Caco-2 (cell line): ENCODE results near the gene LTB4R2. TPM values are rescaled to one million over a fixed set of nuclear protein-coding genes. Genes with fewer than 3 reads are reported as not detected.

ENCODE experiments used
- BruUV-seq: library from RNA; stranded (reverse); fragments of 400-500 nt; replicated peaks from 2 replicates; lab custom pipeline; 2021; lab: Mats Ljungman, UMichigan
- CTCF ChIA-PET: fragments of 300-600 bp; sonication (Branson Sonifier 250); formaldehyde crosslinking; loops from one replicate; lab custom pipeline; 2022; ENCODE audit warnings: antibody characterized with exemption; lab: Charles Lee
- POLR2A ChIA-PET: fragments of 300-600 bp; sonication (Branson Sonifier 250); formaldehyde crosslinking; loops from one replicate; lab custom pipeline; 2022; ENCODE audit warnings: antibody characterized with exemption; lab: Charles Lee
- DNase-seq, 2 experiments: peaks; one replicate each; pipeline versions ENCODE4 v3.0.0 to v3.0.0-alpha.2; 2020 to 2022
- H3K27me3 ChIP-seq: replicated peaks from 2 replicates; pipeline ENCODE4 v1.6.0; 2011; ENCODE audit warnings: low read length; ENCODE audit not compliant: control insufficient read depth, insufficient read depth
- H3K36me3 ChIP-seq: 2 replicates; pipeline ENCODE4 v1.5.1; 2011; ENCODE audit warnings: low read length; ENCODE audit not compliant: control insufficient read depth, insufficient read depth
- H3K4me1 ChIP-seq: fragments of 250-450 bp; sonication (Bioruptor Pico); 2 replicates; pipeline ENCODE4 v1.5.1; 2020; ENCODE audit warnings: mild to moderate bottlenecking
- H3K4me3 ChIP-seq: 2 replicates; pipeline ENCODE4 v1.5.1; 2011; ENCODE audit warnings: low read depth, mild to moderate bottlenecking, control low read depth, low read length
- H3K9me3 ChIP-seq: fragments of 250-450 bp; sonication (Bioruptor Pico); 2 replicates; pipeline ENCODE4 v1.5.1; 2020; ENCODE audit warnings: mild to moderate bottlenecking, moderate library complexity
- H3K27ac Mint-ChIP-seq: one replicate; pipeline ENCODE4 v1.8.0; 2022; ENCODE audit warnings: mixed read lengths; ENCODE audit not compliant: unreplicated experiment
- H3K27me3 Mint-ChIP-seq: one replicate; pipeline ENCODE4 v1.8.0; 2022; ENCODE audit warnings: mixed read lengths; ENCODE audit not compliant: insufficient read depth, unreplicated experiment
- H3K36me3 Mint-ChIP-seq: one replicate; pipeline ENCODE4 v1.8.0; 2022; ENCODE audit warnings: mild to moderate bottlenecking, mixed read lengths; ENCODE audit not compliant: insufficient read depth, unreplicated experiment
- H3K4me1 Mint-ChIP-seq: one replicate; pipeline ENCODE4 v1.8.0; 2022; ENCODE audit warnings: low read depth, mixed read lengths; ENCODE audit not compliant: unreplicated experiment
- H3K4me3 Mint-ChIP-seq: one replicate; pipeline ENCODE4 v1.8.0; 2022; ENCODE audit warnings: mild to moderate bottlenecking, moderate library complexity, mixed read lengths; ENCODE audit not compliant: unreplicated experiment
- H3K9me3 Mint-ChIP-seq: one replicate; pipeline ENCODE4 v1.8.0; 2022; ENCODE audit warnings: mixed read lengths; ENCODE audit not compliant: unreplicated experiment
- intact Hi-C: fragments of 100-400 bp; cut with micrococcal nuclease; formaldehyde crosslinking; loops from one replicate; pipeline ENCODE4 v1.10.0; 2022; ENCODE audit not compliant: unreplicated experiment
- total RNA-seq: library from RNA; stranded (reverse); gene quantifications from 2 replicates; pipeline ENCODE4 v1.2.3, GENCODE V29; 2022
- TF ChIP-seq, protein P1 (sequence below), 2 experiments: fragments of 200-600 bp in 1 of 2; IDR thresholded peaks; 1 replicate in 1 of 2; 2 replicates in 1 of 2; pipeline versions ENCODE4 v1.5.1 to v1.8.0; 2011 to 2022; ENCODE audit warnings: antibody characterized with exemption in 1 of 2, control low read depth in 1 of 2, inconsistent platforms in 1 of 2, low read depth in 1 of 2, low read length in 1 of 2, mild to moderate bottlenecking in 1 of 2, moderate library complexity in 1 of 2; ENCODE audit not compliant: insufficient read depth in 1 of 2, severe bottlenecking in 1 of 2, unreplicated experiment in 1 of 2

LTB4R2 gene
- total RNA-seq, 1 experiment from 2014 or later, result 10.3 TPM

DNA sequence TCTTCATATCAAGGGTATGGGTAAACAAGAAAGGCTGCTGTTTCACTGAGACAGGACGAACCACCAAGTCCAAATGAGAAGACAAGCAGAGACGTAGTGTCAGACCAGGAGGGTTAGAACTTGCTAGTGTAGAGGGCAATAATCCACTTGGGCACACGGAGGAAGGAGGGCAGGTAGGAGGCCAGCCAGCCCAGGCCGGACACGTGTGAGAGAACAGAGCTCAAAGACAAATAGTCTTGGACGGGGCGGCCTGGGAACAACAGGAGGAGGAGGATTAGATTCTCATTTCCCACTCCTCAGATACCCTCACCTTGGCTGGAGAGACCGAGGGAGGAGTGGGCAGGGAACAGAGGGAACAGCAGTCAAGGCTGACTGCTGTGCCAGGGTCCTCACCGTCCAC is 19.2 kb upstream of the LTB4R2 start:
- Mint-ChIP-seq H3K27me3 (no peaks in the 10 kb centered on the region), H3K9me3 (no peaks in the 10 kb centered on the region), H3K27ac (no peak overlapping the region), H3K36me3 (peaks cover 17% of the 10 kb centered on the region), H3K4me3 (no peak overlapping the region), H3K4me1 (no peaks in the 10 kb centered on the region)
- Histone ChIP-seq H3K4me1 (no peaks in the 10 kb centered on the region), H3K9me3 (no peaks in the 10 kb centered on the region), H3K27me3 (no peaks in the 10 kb centered on the region), H3K4me3 (no peak overlapping the region), H3K36me3 (peaks cover 3% of the 10 kb centered on the region)
- DNase-seq, result no peak
- intact Hi-C loops, result no loop called here
- TF ChIP-seq, protein P1, sequence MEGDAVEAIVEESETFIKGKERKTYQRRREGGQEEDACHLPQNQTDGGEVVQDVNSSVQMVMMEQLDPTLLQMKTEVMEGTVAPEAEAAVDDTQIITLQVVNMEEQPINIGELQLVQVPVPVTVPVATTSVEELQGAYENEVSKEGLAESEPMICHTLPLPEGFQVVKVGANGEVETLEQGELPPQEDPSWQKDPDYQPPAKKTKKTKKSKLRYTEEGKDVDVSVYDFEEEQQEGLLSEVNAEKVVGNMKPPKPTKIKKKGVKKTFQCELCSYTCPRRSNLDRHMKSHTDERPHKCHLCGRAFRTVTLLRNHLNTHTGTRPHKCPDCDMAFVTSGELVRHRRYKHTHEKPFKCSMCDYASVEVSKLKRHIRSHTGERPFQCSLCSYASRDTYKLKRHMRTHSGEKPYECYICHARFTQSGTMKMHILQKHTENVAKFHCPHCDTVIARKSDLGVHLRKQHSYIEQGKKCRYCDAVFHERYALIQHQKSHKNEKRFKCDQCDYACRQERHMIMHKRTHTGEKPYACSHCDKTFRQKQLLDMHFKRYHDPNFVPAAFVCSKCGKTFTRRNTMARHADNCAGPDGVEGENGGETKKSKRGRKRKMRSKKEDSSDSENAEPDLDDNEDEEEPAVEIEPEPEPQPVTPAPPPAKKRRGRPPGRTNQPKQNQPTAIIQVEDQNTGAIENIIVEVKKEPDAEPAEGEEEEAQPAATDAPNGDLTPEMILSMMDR (IDR thresholded peaks at IDR 0.05; ENCODE audit: insufficient read depth in 1 of 2, low read depth in 1 of 2, low read length in 1 of 2, severe bottlenecking in 1 of 2, unreplicated experiment in 1 of 2), result no peak
- ChIA-PET CTCF (interaction anchor here (1.1 to 1.3 kb wide), 2 partner anchors 17 to 48 kb away, joined by 3 to 4 read pairs; partner anchors contain the start of genes CIDEB and TINF2), POLR2A (no interaction called here)
- no TSS peak for BruUV-seq

DNA sequence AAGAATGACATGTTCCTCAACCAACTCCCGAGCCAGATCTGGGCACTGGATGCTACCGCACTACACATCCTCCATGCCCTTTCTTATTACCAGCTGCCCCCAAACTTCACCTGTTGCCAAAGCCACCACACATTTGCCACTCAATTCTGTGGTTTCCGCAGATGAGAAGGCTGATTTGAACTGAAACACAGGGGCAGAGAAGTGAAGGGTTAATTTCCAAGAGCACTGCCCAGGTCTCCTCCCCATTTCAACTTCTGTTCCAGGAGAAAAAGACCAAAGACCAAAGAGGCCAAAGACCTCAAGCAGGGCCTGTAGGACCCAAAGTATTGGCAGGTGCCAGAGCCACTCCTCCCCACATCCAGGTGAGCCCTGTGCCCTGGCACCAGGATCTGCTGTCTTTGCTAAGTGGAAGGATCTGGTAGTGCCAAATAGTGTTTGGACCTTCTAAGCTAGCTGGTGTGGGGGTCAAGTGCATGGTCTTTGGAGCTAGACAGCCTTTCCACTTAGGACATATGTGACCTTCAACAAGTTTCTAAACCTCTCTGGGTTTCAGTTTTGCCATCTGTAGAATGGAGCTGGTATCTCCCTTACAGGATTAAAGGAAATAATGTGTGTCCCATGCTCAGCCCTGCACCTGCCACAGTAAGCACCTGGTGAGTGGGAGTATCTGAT is 18.4 kb upstream of the LTB4R2 start:
- intact Hi-C loops, result no loop called here
- POLR2A ChIA-PET, result no interaction called here
- peaks cover 3% of the 10 kb centered on the region for H3K36me3 ChIP-seq

GRCh38 chr14:24292118-24292807 is 17.7 kb upstream of the LTB4R2 start:
- Mint-ChIP-seq H3K4me3 (no peak overlapping the region), H3K9me3 (no peaks in the 10 kb centered on the region), H3K36me3 (peaks cover 24% of the 10 kb centered on the region), H3K27ac (no peak overlapping the region), H3K4me1 (peaks cover 2% of the 10 kb centered on the region), H3K27me3 (no peaks in the 10 kb centered on the region)
- no TSS peak for BruUV-seq
- no peak overlapping the region for H3K4me3 ChIP-seq
- intact Hi-C loops, result no loop called here
- H3K27me3 ChIP-seq, result no peaks in the 10 kb centered on the region
- no peaks in the 10 kb centered on the region for H3K9me3 ChIP-seq
- ChIA-PET CTCF (interaction anchor here (0.6 to 1.5 kb wide), 4 partner anchors 21 to 224 kb away, joined by 3 to 5 read pairs (median 3); partner anchors contain the start of genes RABGGTA and TINF2), POLR2A (no interaction called here)
- H3K36me3 ChIP-seq, result peaks cover 3% of the 10 kb centered on the region
- H3K4me1 ChIP-seq, result no peaks in the 10 kb centered on the region; the same call in 1 of the 2 replicates
- TF ChIP-seq, protein P1 (IDR thresholded peaks at IDR 0.05; ENCODE audit: insufficient read depth in 1 of 2, low read depth in 1 of 2, low read length in 1 of 2, severe bottlenecking in 1 of 2, unreplicated experiment in 1 of 2), result no peak
- no peak for DNase-seq

More for the DNA sequence above, 18.4 kb upstream of the LTB4R2 start:
- H3K9me3 Mint-ChIP-seq, result no peaks in the 10 kb centered on the region
- no peaks in the 10 kb centered on the region for H3K27me3 Mint-ChIP-seq
- CTCF ChIA-PET, result interaction anchor here (0.9 to 1.5 kb wide), 2 partner anchors 20 to 223 kb away, joined by 3 read pairs; partner anchors contain the start of gene RABGGTA
- no peaks in the 10 kb centered on the region for H3K27me3 ChIP-seq
- BruUV-seq, result no TSS peak
- no peak overlapping the region for H3K4me3 ChIP-seq
- no peak overlapping the region for H3K27ac Mint-ChIP-seq
- TF ChIP-seq, protein P1 (IDR thresholded peaks at IDR 0.05; ENCODE audit: insufficient read depth in 1 of 2, low read depth in 1 of 2, low read length in 1 of 2, severe bottlenecking in 1 of 2, unreplicated experiment in 1 of 2), result no peak
- H3K4me3 Mint-ChIP-seq, result no peak overlapping the region
- no peaks in the 10 kb centered on the region for H3K9me3 ChIP-seq
- no peaks in the 10 kb centered on the region for H3K4me1 Mint-ChIP-seq
- no peaks in the 10 kb centered on the region; the same call in 1 of the 2 replicates for H3K4me1 ChIP-seq
- peaks cover 20% of the 10 kb centered on the region for H3K36me3 Mint-ChIP-seq
- DNase-seq, result no peak
